Body of pancreas (tissue), 4 donors: ENCODE data around the gene KCNC1.

Experiments used
- CTCF ChIP-seq, 7 experiments: fragments of 450-650 bp in 4 of 7; fragments of 200-600 bp in 3 of 7; sonication (generic) in 3 of 7; IDR thresholded peaks; one replicate each; pipeline ENCODE4 v1.5.1; 2016 to 2019; ENCODE audit warnings: antibody characterized with exemption in 7 of 7
- POLR2A ChIP-seq, 3 donors: fragments of 450-650 bp; IDR thresholded peaks; one replicate each; pipeline ENCODE4 v1.6.1; 2016; ENCODE audit warnings: antibody characterized with exemption in 3 of 3, mild to moderate bottlenecking in 2 of 3

- TF ChIP-seq CTCF (IDR thresholded peaks at IDR 0.05) (no peak), POLR2A (IDR thresholded peaks at IDR 0.05) (no peak)
These were observed 17.0 kb downstream of the KCNC1 start for GRCh38 chr11:17751558-17751957.
